ENCODE data around the gene TECTA. TPM values are rescaled to one million over a fixed set of nuclear protein-coding genes. Genes with fewer than 3 reads are reported as not detected.

TECTA gene
- total RNA-seq, 2 experiments from 2014 or later, result 0.22 to 0.42 TPM

GRCh38 chr11:121117788-121118187, 16.7 kb downstream of the TECTA start:
- ATAC-seq (ENCODE audit: poor library complexity) (no peak), DNase-seq (no peak)
- H3K9me3 Mint-ChIP-seq, result no peaks in the 10 kb centered on the region
- H3K27me3 ChIP-seq (ENCODE audit: control insufficient read depth in 1 of 2, insufficient read depth in 2 of 2, low read length in 2 of 2), result peaks cover 2% of the 10 kb centered on the region in 2 experiments
- peaks cover 16% of the 10 kb centered on the region for H3K27me3 Mint-ChIP-seq
- no peaks in the 10 kb centered on the region for H3K4me1 ChIP-seq (ENCODE audit: insufficient read depth, low read length)
- intact Hi-C loops (cut with DNase I, micrococcal nuclease), result loop anchor here in 1 of 2 experiments (10.0 kb wide), 1 partner anchor 433 kb away; no protein-coding TSS in a partner anchor
- H3K4me3 ChIP-seq (ENCODE audit: low read length), result no peak overlapping the region
- no peak overlapping the region for H3K27ac Mint-ChIP-seq
- peaks cover 5 to 10% of the 10 kb centered on the region in 2 experiments for H3K9me3 ChIP-seq (ENCODE audit: control insufficient read depth in 1 of 2, insufficient read depth in 1 of 2, low read length in 2 of 2)
- H3K36me3 Mint-ChIP-seq (ENCODE audit: low read depth), result no peaks in the 10 kb centered on the region
- no peak overlapping the region for H3K4me3 Mint-ChIP-seq
- ChIA-PET CTCF (no interaction called here), POLR2A (no interaction called here)
- no peaks in the 10 kb centered on the region for H3K36me3 ChIP-seq (ENCODE audit: insufficient read depth, low read length)
- H3K4me1 Mint-ChIP-seq (ENCODE audit: low read depth), result no peaks in the 10 kb centered on the region
- no peak overlapping the region for H3K27ac ChIP-seq (ENCODE audit: low read depth in 1 of 2, low read length in 2 of 2)
- TF ChIP-seq CTCF (IDR thresholded peaks at IDR 0.05), result no peak

GRCh38 chr11:121119440-121119839, 18.4 kb downstream of the TECTA start:
- no peak for TF ChIP-seq CTCF (IDR thresholded peaks at IDR 0.05)
- no peak overlapping the region for H3K4me3 ChIP-seq (ENCODE audit: low read length)
- no peak for ATAC-seq (ENCODE audit: poor library complexity)
- no peaks in the 10 kb centered on the region for H3K4me1 ChIP-seq (ENCODE audit: insufficient read depth, low read length)
- Mint-ChIP-seq H3K4me3 (no peak overlapping the region), H3K4me1 (ENCODE audit: low read depth) (no peaks in the 10 kb centered on the region), H3K27ac (no peak overlapping the region), H3K36me3 (ENCODE audit: low read depth) (no peaks in the 10 kb centered on the region), H3K27me3 (peaks cover 9% of the 10 kb centered on the region), H3K9me3 (no peaks in the 10 kb centered on the region)
- H3K36me3 ChIP-seq (ENCODE audit: insufficient read depth, low read length), result no peaks in the 10 kb centered on the region
- CTCF ChIA-PET, result no interaction called here
- DNase-seq, result no peak
- POLR2A ChIA-PET, result no interaction called here
- peaks cover 0 to 2% of the 10 kb centered on the region in 2 experiments for H3K27me3 ChIP-seq (ENCODE audit: control insufficient read depth in 1 of 2, insufficient read depth in 2 of 2, low read length in 2 of 2)
- H3K9me3 ChIP-seq (ENCODE audit: control insufficient read depth in 1 of 2, insufficient read depth in 1 of 2, low read length in 2 of 2), result peaks cover 5 to 10% of the 10 kb centered on the region in 2 experiments
- intact Hi-C loops (cut with DNase I, micrococcal nuclease), result loop anchor here in 1 of 2 experiments (10.0 kb wide), 1 partner anchor 435 kb away; no protein-coding TSS in a partner anchor
- H3K27ac ChIP-seq (ENCODE audit: low read depth in 1 of 2, low read length in 2 of 2), result no peak overlapping the region

DNA sequence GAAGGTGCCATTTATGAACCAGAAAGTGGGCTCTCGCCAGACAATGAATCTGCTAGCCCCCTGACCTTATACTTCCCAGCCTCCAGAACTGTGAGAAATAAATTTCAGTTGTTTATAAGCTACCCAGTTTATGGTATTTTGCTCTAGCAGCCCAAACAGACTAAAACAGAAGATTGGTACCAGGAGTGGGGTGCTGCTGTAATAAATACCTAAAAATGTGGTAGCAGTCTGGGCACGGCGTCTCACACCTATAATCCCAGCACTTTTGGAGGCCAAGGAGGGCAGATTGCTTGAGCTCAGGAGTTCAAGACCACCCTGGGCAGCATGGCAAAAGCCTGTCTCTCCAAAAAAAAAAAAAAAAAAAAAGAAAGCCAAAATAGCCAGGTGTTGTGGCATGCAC, 21.3 kb downstream of the TECTA start:
- Histone ChIP-seq H3K27ac (ENCODE audit: low read depth in 1 of 2, low read length in 2 of 2) (no peak overlapping the region), H3K4me1 (ENCODE audit: insufficient read depth, low read length) (no peaks in the 10 kb centered on the region), H3K36me3 (ENCODE audit: insufficient read depth, low read length) (no peaks in the 10 kb centered on the region), H3K4me3 (ENCODE audit: low read length) (no peak overlapping the region), H3K27me3 (ENCODE audit: control insufficient read depth in 1 of 2, insufficient read depth in 2 of 2, low read length in 2 of 2) (no peaks in the 10 kb centered on the region), H3K9me3 (ENCODE audit: control insufficient read depth in 1 of 2, insufficient read depth in 1 of 2, low read length in 2 of 2) (peaks cover 9 to 10% of the 10 kb centered on the region in 2 experiments)
- no peak overlapping the region for H3K4me3 Mint-ChIP-seq
- H3K4me1 Mint-ChIP-seq (ENCODE audit: low read depth), result no peaks in the 10 kb centered on the region
- intact Hi-C loops (cut with DNase I, micrococcal nuclease), result no loop called here
- TF ChIP-seq CTCF (IDR thresholded peaks at IDR 0.05), result no peak
- no peak for ATAC-seq (ENCODE audit: poor library complexity)
- H3K27ac Mint-ChIP-seq, result no peak overlapping the region
- no peaks in the 10 kb centered on the region for H3K9me3 Mint-ChIP-seq
- DNase-seq, result no peak
- H3K27me3 Mint-ChIP-seq, result no peaks in the 10 kb centered on the region
- no peaks in the 10 kb centered on the region for H3K36me3 Mint-ChIP-seq (ENCODE audit: low read depth)
- POLR2A ChIA-PET, result no interaction called here
- CTCF ChIA-PET, result no interaction called here

All from CD4-positive, alpha-beta T cell (primary cell).